Measurements from ENCODE around the gene SPEN. TPM values are rescaled to one million over a fixed set of nuclear protein-coding genes. Genes with fewer than 3 reads are reported as not detected.
"Not testable (repeated sequence)": the region's sequence is repeated elsewhere in the genome, so short reads cannot be mapped to it uniquely, and the experiment has no call there.

The SPEN gene
- total and polyA plus RNA-seq, 2 of the 4 experiments (the other 2 are of a cell fraction): 7.6 to 15.8 TPM

GRCh38 chr1:15892857-15893599 lies 45.5 kb downstream of the SPEN start:
- peak overlapping the region; percentile 94 for H3K4ac ChIP-seq (ENCODE audit: low read depth, low read length)
- H3K36me3 ChIP-seq (ENCODE audit: control insufficient read depth, insufficient read depth, low read length); H3K27me3 ChIP-seq (ENCODE audit: control insufficient read depth, insufficient read depth, low read length); H3K4me3 ChIP-seq (ENCODE audit: insufficient read depth, low read depth, low read length); in situ Hi-C loops (cut with MboI; ENCODE audit: low sequenced_read_pairs); H3K4me1 ChIP-seq (ENCODE audit: control insufficient read depth, insufficient read depth, low read length); BruUV-seq (replicated peaks); H3K9me1 ChIP-seq (ENCODE audit: insufficient read depth, low read length); CTCF ChIA-PET; dilution Hi-C loops (cut with HindIII; ENCODE audit: low sequenced_read_pairs, unreplicated experiment); intact Hi-C loops (cut with micrococcal nuclease); H2AFZ ChIP-seq (replicated peaks; ENCODE audit: low read length, poor library complexity); POLR2A ChIA-PET (ENCODE audit: unreplicated experiment); H3K9me3 ChIP-seq (ENCODE audit: control insufficient read depth, insufficient read depth, low read length); H4K20me1 ChIP-seq (ENCODE audit: insufficient read depth, low read length): not testable (repeated sequence)
- TF ChIP-seq MAZ (IDR thresholded peaks at IDR 0.05; ENCODE audit: borderline replicate concordance, low read depth, low read length) (0 out of 2 replicates have a peak, but pooled peaks have one; percentile 25), MAFK (IDR thresholded peaks at IDR 0.05; ENCODE audit: low read depth, low read length) (peak; percentile 87), NFE2L2 (IDR thresholded peaks at IDR 0.05; ENCODE audit: low read depth, low read length) (peak; percentile 99)
- peak overlapping the region; percentile 99 for H3K27ac ChIP-seq (ENCODE audit: insufficient read depth, low read length)
- H3K79me1 ChIP-seq (ENCODE audit: low read depth in 1 of 2, low read length in 2 of 2): peaks cover 19 to 63% of the 10 kb centered on the region in 2 experiments
- peak; percentile 96 for ATAC-seq (ENCODE audit: low read depth)
- peak overlapping the region; percentile 91; the same call in 1 of the 2 replicates for H3K23ac ChIP-seq (ENCODE audit: low read depth, low read length)
- peak overlapping the region; percentile 93 for H4K91ac ChIP-seq (ENCODE audit: insufficient read depth, low read depth, low read length)
- H3K56ac ChIP-seq (ENCODE audit: extremely low read depth, insufficient read depth, low read length): peak overlapping the region; percentile 66
- peak overlapping the region; percentile 86; the same call in 1 of the 2 replicates for H2AK5ac ChIP-seq (ENCODE audit: low read depth, low read length)
- H2BK120ac ChIP-seq (ENCODE audit: low read depth, low read length): peak overlapping the region; percentile 91
- no CpG with 5 or more reads among the region's 6 CpGs for WGBS, 2 experiments (ENCODE audit: extremely low coverage in 2 of 2, insufficient read length in 1 of 2)
- peak; percentile 88 for DNase-seq
- peak overlapping the region; percentile 77 for H2AK9ac ChIP-seq (replicated peaks; ENCODE audit: low read depth, low read length, poor library complexity)
- peak overlapping the region; percentile 99 for H2BK5ac ChIP-seq (ENCODE audit: low read depth, low read length, poor library complexity, severe bottlenecking)
- H3K18ac ChIP-seq (ENCODE audit: low read depth, low read length): peak overlapping the region; percentile 94; the same call in 1 of the 2 replicates
- H2BK15ac ChIP-seq (ENCODE audit: low read depth, low read length): peak overlapping the region; percentile 89; the same call in 1 of the 3 replicates
- peak overlapping the region; percentile 27; the same call in 1 of the 2 replicates for H3K4me2 ChIP-seq (ENCODE audit: low read depth, low read length)
- H4K8ac ChIP-seq (ENCODE audit: low read depth in 2 of 2, low read length in 2 of 2): peak overlapping the region; percentile 83 to 94
- peak overlapping the region; percentile 97 for H4K5ac ChIP-seq (ENCODE audit: low read depth, low read length)
- H2BK20ac ChIP-seq (ENCODE audit: low read depth, low read length): peak overlapping the region; percentile 90
- H3K9ac ChIP-seq (ENCODE audit: low read depth, low read length): peak overlapping the region; percentile 50; the same call in 1 of the 2 replicates
- H3K14ac ChIP-seq (replicated peaks; ENCODE audit: low read depth, low read length): peak overlapping the region; percentile 89
